ENCODE measurements around the gene ACER2.
"Not testable (repeated sequence)": the region's sequence is repeated elsewhere in the genome, so short reads cannot be mapped to it uniquely, and the experiment has no call there.

The ACER2 gene

GRCh38 chr9:19409401-19410194 is 789 bp downstream of the ACER2 start:
- no peak for DNase-seq (ENCODE audit: low read depth)

GRCh38 chr9:19410195-19410503 is 1.3 kb downstream of the ACER2 start:
- DNase-seq (ENCODE audit: low read depth), result no peak

- no peak for DNase-seq (ENCODE audit: low read depth)
Measured at GRCh38 chr9:19410594-19410993, 1.8 kb downstream of the ACER2 start.

- DNase-seq (ENCODE audit: low read depth), result no peak
Measured at GRCh38 chr9:19411316-19411715, 2.5 kb downstream of the ACER2 start.

GRCh38 chr9:19413456-19413855 is 4.6 kb downstream of the ACER2 start:
- not testable (repeated sequence) for DNase-seq (ENCODE audit: low read depth)

- DNase-seq (ENCODE audit: low read depth), result no peak
Measured at GRCh38 chr9:19416143-19416542, 7.3 kb downstream of the ACER2 start.

- no peak for DNase-seq (ENCODE audit: low read depth)
Measured at GRCh38 chr9:19420877-19421276, 12.1 kb downstream of the ACER2 start.

GRCh38 chr9:19423163-19423562 is 14.4 kb downstream of the ACER2 start:
- no peak for DNase-seq (ENCODE audit: low read depth)

- no peak for DNase-seq (ENCODE audit: low read depth)
Measured at GRCh38 chr9:19424176-19424779, 15.5 kb downstream of the ACER2 start.

- DNase-seq (ENCODE audit: low read depth), result no peak
Measured at GRCh38 chr9:19429595-19429994, 20.8 kb downstream of the ACER2 start.

- DNase-seq (ENCODE audit: low read depth), result no peak
Measured at GRCh38 chr9:19430201-19430760, 21.5 kb downstream of the ACER2 start.

GRCh38 chr9:19431361-19432171 is 22.8 kb downstream of the ACER2 start:
- no peak for DNase-seq (ENCODE audit: low read depth)

- no peak for DNase-seq (ENCODE audit: low read depth)
Measured at GRCh38 chr9:19432473-19432872, 23.7 kb downstream of the ACER2 start.

GRCh38 chr9:19433729-19434128 is 24.9 kb downstream of the ACER2 start:
- DNase-seq (ENCODE audit: low read depth), result not testable (repeated sequence)

GRCh38 chr9:19440376-19440775 is 31.6 kb downstream of the ACER2 start:
- no peak for DNase-seq (ENCODE audit: low read depth)

GRCh38 chr9:19440823-19441580 is 32.2 kb downstream of the ACER2 start:
- DNase-seq (ENCODE audit: low read depth), result no peak

GRCh38 chr9:19441730-19442129 is 32.9 kb downstream of the ACER2 start:
- no peak for DNase-seq (ENCODE audit: low read depth)

GRCh38 chr9:19442240-19442639 is 33.4 kb downstream of the ACER2 start:
- DNase-seq (ENCODE audit: low read depth), result no peak

- DNase-seq (ENCODE audit: low read depth), result no peak
Measured at GRCh38 chr9:19445452-19445851, 36.6 kb downstream of the ACER2 start.

GRCh38 chr9:19446361-19446861 is 37.6 kb downstream of the ACER2 start:
- no peak for DNase-seq (ENCODE audit: low read depth)

GRCh38 chr9:19451240-19452087 is 42.7 kb downstream of the ACER2 start:
- DNase-seq (ENCODE audit: low read depth), result no peak
